ENCODE data around the gene RAPGEF1. TPM values are rescaled to one million over a fixed set of nuclear protein-coding genes. Genes with fewer than 3 reads are reported as not detected.

The RAPGEF1 gene
- total and polyA plus RNA-seq, 2 of the 13 experiments (the other 11 are each of a cell fraction or from before 2014, with no cell fraction given): 21.2 to 38.9 TPM

DNA sequence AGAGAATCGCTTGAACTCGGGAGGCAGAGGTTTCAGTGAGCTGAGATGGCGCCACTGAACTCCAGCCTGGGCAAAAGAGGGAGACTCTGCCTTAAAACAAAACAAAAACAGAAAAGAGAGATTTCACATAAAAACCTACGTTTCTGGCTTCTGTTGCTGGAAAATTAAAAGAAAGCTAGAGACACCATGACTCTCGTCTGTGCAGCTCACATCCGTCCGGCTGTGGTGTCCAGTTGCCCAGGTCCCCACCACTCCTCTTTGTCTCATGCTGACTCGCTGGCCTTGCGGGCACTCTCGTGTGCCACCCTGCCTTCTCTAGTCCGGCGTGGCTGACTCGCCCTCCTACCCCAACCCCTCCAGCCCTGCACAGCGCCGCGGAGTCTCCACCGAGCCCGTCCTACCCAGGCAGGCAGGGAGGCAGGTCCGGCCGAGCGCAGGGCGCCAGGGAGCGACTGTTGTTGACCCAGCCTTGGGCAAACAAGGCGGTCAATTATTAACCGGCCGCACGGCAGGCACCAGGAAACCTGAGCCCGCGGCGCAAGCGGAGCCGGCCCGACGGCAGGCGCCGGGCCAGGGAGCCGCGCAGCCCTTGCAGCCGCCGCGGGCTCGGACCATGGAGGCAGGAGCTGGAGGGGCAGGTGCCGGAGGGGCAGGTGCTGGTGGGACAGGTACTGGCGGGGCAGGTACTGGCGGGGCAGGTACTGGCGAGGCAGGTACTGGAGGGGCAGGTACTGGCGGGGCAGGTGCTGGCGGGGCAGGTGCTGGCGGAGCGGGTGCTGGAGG, 194.7 kb downstream of the RAPGEF1 start, which contains the start of gene PRRT1B (continued):
- peak; percentile 58; the same call in 1 of the 2 replicates for TF ChIP-seq CBX5 (CRISPR knock-in tag; IDR thresholded peaks at IDR 0.05; ENCODE audit: borderline replicate concordance)
- TF ChIP-seq MYC (CRISPR knock-in tag; IDR thresholded peaks at IDR 0.05; ENCODE audit: borderline replicate concordance): peak; percentile 63; the same call in 1 of the 2 replicates
- TF ChIP-seq KDM4B (CRISPR knock-in tag; IDR thresholded peaks at IDR 0.05): peak; percentile 59; the same call in 1 of the 2 replicates
- TF ChIP-seq FOSL2 (CRISPR knock-in tag; IDR thresholded peaks at IDR 0.05): peak; percentile 47; the same call in 1 of the 2 replicates
- TF ChIP-seq, protein P1, sequence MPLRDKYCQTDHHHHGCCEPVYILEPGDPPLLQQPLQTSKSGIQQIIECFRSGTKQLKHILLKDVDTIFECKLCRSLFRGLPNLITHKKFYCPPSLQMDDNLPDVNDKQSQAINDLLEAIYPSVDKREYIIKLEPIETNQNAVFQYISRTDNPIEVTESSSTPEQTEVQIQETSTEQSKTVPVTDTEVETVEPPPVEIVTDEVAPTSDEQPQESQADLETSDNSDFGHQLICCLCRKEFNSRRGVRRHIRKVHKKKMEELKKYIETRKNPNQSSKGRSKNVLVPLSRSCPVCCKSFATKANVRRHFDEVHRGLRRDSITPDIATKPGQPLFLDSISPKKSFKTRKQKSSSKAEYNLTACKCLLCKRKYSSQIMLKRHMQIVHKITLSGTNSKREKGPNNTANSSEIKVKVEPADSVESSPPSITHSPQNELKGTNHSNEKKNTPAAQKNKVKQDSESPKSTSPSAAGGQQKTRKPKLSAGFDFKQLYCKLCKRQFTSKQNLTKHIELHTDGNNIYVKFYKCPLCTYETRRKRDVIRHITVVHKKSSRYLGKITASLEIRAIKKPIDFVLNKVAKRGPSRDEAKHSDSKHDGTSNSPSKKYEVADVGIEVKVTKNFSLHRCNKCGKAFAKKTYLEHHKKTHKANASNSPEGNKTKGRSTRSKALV (CRISPR knock-in tag; IDR thresholded peaks at IDR 0.05): peak; percentile 83
- no peak for TF ChIP-seq KLF13 (CRISPR knock-in tag; IDR thresholded peaks at IDR 0.05)
- TF ChIP-seq, protein P2, sequence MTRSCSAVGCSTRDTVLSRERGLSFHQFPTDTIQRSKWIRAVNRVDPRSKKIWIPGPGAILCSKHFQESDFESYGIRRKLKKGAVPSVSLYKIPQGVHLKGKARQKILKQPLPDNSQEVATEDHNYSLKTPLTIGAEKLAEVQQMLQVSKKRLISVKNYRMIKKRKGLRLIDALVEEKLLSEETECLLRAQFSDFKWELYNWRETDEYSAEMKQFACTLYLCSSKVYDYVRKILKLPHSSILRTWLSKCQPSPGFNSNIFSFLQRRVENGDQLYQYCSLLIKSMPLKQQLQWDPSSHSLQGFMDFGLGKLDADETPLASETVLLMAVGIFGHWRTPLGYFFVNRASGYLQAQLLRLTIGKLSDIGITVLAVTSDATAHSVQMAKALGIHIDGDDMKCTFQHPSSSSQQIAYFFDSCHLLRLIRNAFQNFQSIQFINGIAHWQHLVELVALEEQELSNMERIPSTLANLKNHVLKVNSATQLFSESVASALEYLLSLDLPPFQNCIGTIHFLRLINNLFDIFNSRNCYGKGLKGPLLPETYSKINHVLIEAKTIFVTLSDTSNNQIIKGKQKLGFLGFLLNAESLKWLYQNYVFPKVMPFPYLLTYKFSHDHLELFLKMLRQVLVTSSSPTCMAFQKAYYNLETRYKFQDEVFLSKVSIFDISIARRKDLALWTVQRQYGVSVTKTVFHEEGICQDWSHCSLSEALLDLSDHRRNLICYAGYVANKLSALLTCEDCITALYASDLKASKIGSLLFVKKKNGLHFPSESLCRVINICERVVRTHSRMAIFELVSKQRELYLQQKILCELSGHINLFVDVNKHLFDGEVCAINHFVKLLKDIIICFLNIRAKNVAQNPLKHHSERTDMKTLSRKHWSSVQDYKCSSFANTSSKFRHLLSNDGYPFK (CRISPR knock-in tag; IDR thresholded peaks at IDR 0.05; ENCODE audit: borderline replicate concordance): no peak
- peak; percentile 53; the same call in 1 of the 2 replicates for TF ChIP-seq NR2C2 (CRISPR knock-in tag; IDR thresholded peaks at IDR 0.05; ENCODE audit: borderline replicate concordance)
- TF ChIP-seq, protein P3, sequence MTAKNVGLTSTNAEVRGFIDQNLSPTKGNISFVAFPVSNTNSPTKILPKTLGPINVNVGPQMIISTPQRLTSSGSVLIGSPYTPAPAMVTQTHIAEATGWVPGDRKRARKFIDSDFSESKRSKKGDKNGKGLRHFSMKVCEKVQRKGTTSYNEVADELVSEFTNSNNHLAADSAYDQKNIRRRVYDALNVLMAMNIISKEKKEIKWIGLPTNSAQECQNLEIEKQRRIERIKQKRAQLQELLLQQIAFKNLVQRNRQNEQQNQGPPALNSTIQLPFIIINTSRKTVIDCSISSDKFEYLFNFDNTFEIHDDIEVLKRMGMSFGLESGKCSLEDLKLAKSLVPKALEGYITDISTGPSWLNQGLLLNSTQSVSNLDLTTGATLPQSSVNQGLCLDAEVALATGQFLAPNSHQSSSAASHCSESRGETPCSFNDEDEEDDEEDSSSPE (CRISPR knock-in tag; IDR thresholded peaks at IDR 0.05): peak; percentile 55; the same call in 1 of the 2 replicates
- no peak for TF ChIP-seq CHD2 (IDR thresholded peaks at IDR 0.05; ENCODE audit: low read depth, low read length)
- no peak for TF ChIP-seq ZBTB8A (CRISPR knock-in tag; IDR thresholded peaks at IDR 0.05; ENCODE audit: borderline replicate concordance, low read depth)
- peak; percentile 28; the same call in 1 of the 2 replicates for TF ChIP-seq ZSCAN21 (CRISPR knock-in tag; IDR thresholded peaks at IDR 0.05; ENCODE audit: borderline replicate concordance)
- TF ChIP-seq, protein P4, sequence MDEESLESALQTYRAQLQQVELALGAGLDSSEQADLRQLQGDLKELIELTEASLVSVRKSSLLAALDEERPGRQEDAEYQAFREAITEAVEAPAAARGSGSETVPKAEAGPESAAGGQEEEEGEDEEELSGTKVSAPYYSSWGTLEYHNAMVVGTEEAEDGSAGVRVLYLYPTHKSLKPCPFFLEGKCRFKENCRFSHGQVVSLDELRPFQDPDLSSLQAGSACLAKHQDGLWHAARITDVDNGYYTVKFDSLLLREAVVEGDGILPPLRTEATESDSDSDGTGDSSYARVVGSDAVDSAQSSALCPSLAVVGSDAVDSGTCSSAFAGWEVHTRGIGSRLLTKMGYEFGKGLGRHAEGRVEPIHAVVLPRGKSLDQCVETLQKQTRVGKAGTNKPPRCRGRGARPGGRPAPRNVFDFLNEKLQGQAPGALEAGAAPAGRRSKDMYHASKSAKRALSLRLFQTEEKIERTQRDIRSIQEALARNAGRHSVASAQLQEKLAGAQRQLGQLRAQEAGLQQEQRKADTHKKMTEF (CRISPR knock-in tag; IDR thresholded peaks at IDR 0.05): peak; percentile 78; the same call in 1 of the 2 replicates
- TF ChIP-seq, protein P5, sequence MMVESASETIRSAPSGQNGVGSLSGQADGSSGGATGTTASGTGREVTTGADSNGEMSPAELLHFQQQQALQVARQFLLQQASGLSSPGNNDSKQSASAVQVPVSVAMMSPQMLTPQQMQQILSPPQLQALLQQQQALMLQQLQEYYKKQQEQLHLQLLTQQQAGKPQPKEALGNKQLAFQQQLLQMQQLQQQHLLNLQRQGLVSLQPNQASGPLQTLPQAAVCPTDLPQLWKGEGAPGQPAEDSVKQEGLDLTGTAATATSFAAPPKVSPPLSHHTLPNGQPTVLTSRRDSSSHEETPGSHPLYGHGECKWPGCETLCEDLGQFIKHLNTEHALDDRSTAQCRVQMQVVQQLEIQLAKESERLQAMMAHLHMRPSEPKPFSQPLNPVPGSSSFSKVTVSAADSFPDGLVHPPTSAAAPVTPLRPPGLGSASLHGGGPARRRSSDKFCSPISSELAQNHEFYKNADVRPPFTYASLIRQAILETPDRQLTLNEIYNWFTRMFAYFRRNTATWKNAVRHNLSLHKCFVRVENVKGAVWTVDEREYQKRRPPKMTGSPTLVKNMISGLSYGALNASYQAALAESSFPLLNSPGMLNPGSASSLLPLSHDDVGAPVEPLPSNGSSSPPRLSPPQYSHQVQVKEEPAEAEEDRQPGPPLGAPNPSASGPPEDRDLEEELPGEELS (CRISPR knock-in tag; IDR thresholded peaks at IDR 0.05): peak; percentile 91
- peak; percentile 89 for TF ChIP-seq SAP130 (CRISPR knock-in tag; IDR thresholded peaks at IDR 0.05; ENCODE audit: low read depth)
- peak; percentile 92 for TF ChIP-seq CCDC6 (CRISPR knock-in tag; IDR thresholded peaks at IDR 0.05)
- TF ChIP-seq ZNF703 (CRISPR knock-in tag; IDR thresholded peaks at IDR 0.05; ENCODE audit: borderline replicate concordance): 0 out of 2 replicates have a peak, but pooled peaks have one; percentile 9
- 0 out of 2 replicates have a peak, but pooled peaks have one; percentile 23 for TF ChIP-seq PHF8 (CRISPR knock-in tag; IDR thresholded peaks at IDR 0.05)
